ENCODE data around the gene KRTAP5-10. TPM values are rescaled to one million over a fixed set of nuclear protein-coding genes. Genes with fewer than 3 reads are reported as not detected.

KRTAP5-10 gene
- total and polyA plus RNA-seq, 9 of the 15 experiments (the other 6 are each of a cell fraction or from before 2014, with no cell fraction given): not detected

DNA sequence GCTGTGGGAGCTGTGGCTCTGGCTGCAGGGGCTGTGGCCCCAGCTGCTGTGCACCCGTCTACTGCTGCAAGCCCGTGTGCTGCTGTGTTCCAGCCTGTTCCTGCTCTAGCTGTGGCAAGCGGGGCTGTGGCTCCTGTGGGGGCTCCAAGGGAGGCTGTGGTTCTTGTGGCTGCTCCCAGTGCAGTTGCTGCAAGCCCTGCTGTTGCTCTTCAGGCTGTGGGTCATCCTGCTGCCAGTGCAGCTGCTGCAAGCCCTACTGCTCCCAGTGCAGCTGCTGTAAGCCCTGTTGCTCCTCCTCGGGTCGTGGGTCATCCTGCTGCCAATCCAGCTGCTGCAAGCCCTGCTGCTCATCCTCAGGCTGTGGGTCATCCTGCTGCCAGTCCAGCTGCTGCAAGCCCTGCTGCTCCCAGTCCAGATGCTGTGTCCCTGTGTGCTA lies 16.6 kb upstream of the KRTAP5-10 start (continued):
- TF ChIP-seq ZNF609 (CRISPR knock-in tag; IDR thresholded peaks at IDR 0.05; ENCODE audit: borderline replicate concordance): no peak

DNA sequence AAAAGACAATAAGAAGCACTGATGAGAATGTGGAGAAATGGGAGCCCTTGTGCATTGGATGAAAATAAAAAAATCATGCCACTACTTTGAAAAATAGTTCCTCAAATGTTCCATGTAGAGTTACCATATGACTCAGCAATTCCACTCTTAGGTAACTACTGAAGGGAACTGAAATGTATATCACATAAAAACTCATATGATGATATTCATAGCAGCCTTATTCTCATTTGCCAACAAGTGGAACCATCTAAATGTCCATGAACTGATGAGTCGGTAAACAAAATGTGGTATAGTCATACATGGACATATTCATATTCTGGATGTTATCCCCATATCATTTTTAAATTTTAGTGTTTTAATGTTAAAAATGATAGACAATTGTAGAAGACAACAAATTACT lies 13.7 kb upstream of the KRTAP5-10 start:
- ATAC-seq: no peak
- ChIA-PET POLR2A (no interaction called here), CTCF (ENCODE audit: low intra/inter-chr PET ratio) (no interaction called here)
- 72% methylated on average over 1 of the region's 1 CpG for WGBS (ENCODE audit: insufficient coverage, low coverage, missing lambda C conversion rate)
- Histone ChIP-seq H2AFZ (ENCODE audit: low read depth, low read length) (no peak overlapping the region), H3K36me3 (ENCODE audit: control insufficient read depth, insufficient read depth, low read length) (no peaks in the 10 kb centered on the region), H4K20me1 (replicated peaks; ENCODE audit: control insufficient read depth, insufficient read depth, low read length) (no peaks in the 10 kb centered on the region), H3K4me2 (ENCODE audit: insufficient read depth, low read length) (no peak overlapping the region), H3K79me2 (ENCODE audit: control insufficient read depth, insufficient read depth, low read length) (no peaks in the 10 kb centered on the region), H3K9me3 (replicated peaks; ENCODE audit: control insufficient read depth, insufficient read depth, low read depth, low read length) (no peaks in the 10 kb centered on the region), H3K9me1 (ENCODE audit: control insufficient read depth, insufficient read depth, low read length) (no peaks in the 10 kb centered on the region), H3K4me1 (replicated peaks in 1 of 2; ENCODE audit: control insufficient read depth in 2 of 2, insufficient read depth in 2 of 2, low read length in 2 of 2) (peaks cover 0 to 7% of the 10 kb centered on the region in 2 experiments; a peak in 1 of 5 replicates), H3K27ac (ENCODE audit: extremely low read depth, low read depth, low read length) (no peak overlapping the region), H3K4me3 (no peak overlapping the region), H3K27me3 (ENCODE audit: control insufficient read depth in 2 of 2, insufficient read depth in 2 of 2, low read length in 2 of 2) (peaks cover 12 to 59% of the 10 kb centered on the region in 2 experiments; a peak in 4 of 5 replicates), H3K9ac (ENCODE audit: insufficient read depth in 1 of 2, low read depth in 2 of 2, low read length in 2 of 2) (no peak overlapping the region)
- intact Hi-C loops (cut with micrococcal nuclease): no loop called here
- no peak for FAIRE-seq
- no TSS peak for BruUV-seq (replicated peaks)
- in situ Hi-C loops (cut with MboI): no loop called here
- TF ChIP-seq HDGF (IDR thresholded peaks at IDR 0.05): no peak
- TF ChIP-seq GATAD2A (IDR thresholded peaks at IDR 0.05): no peak
- TF ChIP-seq NFE2L1 (tag; IDR thresholded peaks at IDR 0.05; ENCODE audit: borderline replicate concordance, low read depth): peak; percentile 87
- peak; percentile 87 for TF ChIP-seq C11orf30 (IDR thresholded peaks at IDR 0.05; ENCODE audit: low read depth)
- peak; percentile 91 for TF ChIP-seq ZNF316 (IDR thresholded peaks at IDR 0.05)
- TF ChIP-seq XRCC3 (IDR thresholded peaks at IDR 0.05): no peak
- peak; percentile 73; the same call in 1 of the 2 replicates for TF ChIP-seq BACH1 (tag; IDR thresholded peaks at IDR 0.05)
- no peak for TF ChIP-seq ZNF274 (IDR thresholded peaks at IDR 0.05; ENCODE audit: borderline replicate concordance, low read depth, low read length)
- TF ChIP-seq XRCC4 (IDR thresholded peaks at IDR 0.05; ENCODE audit: extremely low read depth, insufficient read depth, insufficient read length): no peak
- peak; percentile 91 for TF ChIP-seq NFE2 (IDR thresholded peaks at IDR 0.05; ENCODE audit: low read depth)
- TF ChIP-seq MAFF (IDR thresholded peaks at IDR 0.05; ENCODE audit: low read length): peak; percentile 85
- peak; percentile 94 for TF ChIP-seq MAFG (tag; conservative IDR thresholded peaks at IDR 0.05)
- peak; percentile 78 for TF ChIP-seq MAFK (IDR thresholded peaks at IDR 0.05; ENCODE audit: low read length)
- DNase-seq (ENCODE audit: extremely low read depth in 1 of 4, low spot score in 3 of 4): no peak
